Fibroblast of lung (primary cell): Measurements from ENCODE around the gene DPYSL3. TPM values are rescaled to one million over a fixed set of nuclear protein-coding genes. Genes with fewer than 3 reads are reported as not detected.
A peak's percentile ranks its signal among the peaks of the same experiment; 100 is the strongest.

Experiments
- DNase-seq, 2 donors: peaks; one replicate each; pipeline versions ENCODE4 v3.0.0 to v3.0.0-alpha.2; 2010; ENCODE audit warnings: low read depth in 2 of 2
- H2AFZ ChIP-seq: 2 replicates; pipeline ENCODE4 v1.5.1; 2012; ENCODE audit warnings: low read length, control low read depth, inconsistent platforms
- H3K27ac ChIP-seq: 2 replicates; pipeline ENCODE4 v1.5.1; 2011; ENCODE audit warnings: low read length, control low read depth; ENCODE audit not compliant: insufficient read depth
- H3K27me3 ChIP-seq: 2 replicates; pipeline ENCODE4 v1.5.1; 2011; ENCODE audit warnings: mild to moderate bottlenecking, low read length; ENCODE audit not compliant: control insufficient read depth, insufficient read depth
- H3K36me3 ChIP-seq: 2 replicates; pipeline ENCODE4 v1.5.1; 2011; ENCODE audit warnings: low read length; ENCODE audit not compliant: control insufficient read depth, insufficient read depth
- H3K4me1 ChIP-seq: 2 replicates; pipeline ENCODE4 v1.5.1; 2011; ENCODE audit warnings: low read length; ENCODE audit not compliant: control insufficient read depth, insufficient read depth; ENCODE audit errors: extremely low read depth
- H3K4me2 ChIP-seq: 2 replicates; pipeline ENCODE4 v1.5.1; 2011; ENCODE audit warnings: low read length, control low read depth; ENCODE audit not compliant: insufficient read depth; ENCODE audit errors: extremely low read depth
- H3K4me3 ChIP-seq, 4 experiments: fragments of 200-600 bp in 1 of 4; sonication (generic) in 1 of 4; replicated peaks in 1 of 4; 2 replicates each; pipeline ENCODE4 v1.5.1; 2011 to 2016; ENCODE audit warnings: low read length in 4 of 4, low read depth in 3 of 4, mild to moderate bottlenecking in 3 of 4, control low read depth in 2 of 4, inconsistent platforms in 1 of 4, mixed read lengths in 1 of 4; ENCODE audit not compliant: insufficient read depth in 1 of 4; ENCODE audit errors: control extremely low read depth in 1 of 4
- H3K79me2 ChIP-seq: 2 replicates; pipeline ENCODE4 v1.5.1; 2012; ENCODE audit warnings: mild to moderate bottlenecking, low read length, inconsistent platforms; ENCODE audit not compliant: control insufficient read depth, insufficient read depth
- H3K9ac ChIP-seq: 2 replicates; pipeline ENCODE4 v1.5.1; 2011; ENCODE audit warnings: mild to moderate bottlenecking, low read length, control low read depth; ENCODE audit not compliant: insufficient read depth
- H3K9me3 ChIP-seq: 2 replicates; pipeline ENCODE4 v1.5.1; 2012; ENCODE audit warnings: low read depth, low read length; ENCODE audit not compliant: control insufficient read depth, insufficient read depth
- H4K20me1 ChIP-seq: 2 replicates; pipeline ENCODE4 v1.5.1; 2011; ENCODE audit warnings: low read length; ENCODE audit not compliant: control insufficient read depth, insufficient read depth; ENCODE audit errors: extremely low read depth
- CTCF ChIP-seq, 2 donors: IDR thresholded peaks in 1 of 2; conservative IDR thresholded peaks in 1 of 2; 1 replicate in 1 of 2; 2 replicates in 1 of 2; pipeline ENCODE4 v1.5.1; 2011 to 2012; ENCODE audit warnings: low read length in 2 of 2, control low read depth in 1 of 2, inconsistent platforms in 1 of 2, low read depth in 1 of 2, mild to moderate bottlenecking in 1 of 2
- EZH2 ChIP-seq: IDR thresholded peaks from 2 replicates; pipeline ENCODE4 v1.5.1; 2012; ENCODE audit warnings: low read length, control low read depth, mild to moderate bottlenecking; ENCODE audit errors: missing control alignments
- polyA plus RNA-seq, 2 donors: library from polyadenylated mRNA; depleted of rRNA in 1 of 2; stranded (reverse) in 1 of 2; unstranded in 1 of 2; fragments of >200 nt; gene quantifications; 2 replicates each; pipeline ENCODE4 v1.2.1, GENCODE V29; 2011 to 2012; ENCODE audit warnings: missing spikeins in 1 of 2
- total RNA-seq: library from RNA; depleted of rRNA; stranded (reverse); fragments of >200 nt; gene quantifications from 2 replicates; pipeline ENCODE4 v1.2.1, GENCODE V29; 2014

Gene DPYSL3
- total and polyA plus RNA-seq, 2 donors (not counting 1 experiment from before 2014, with no cell fraction given): 52.4 to 206 TPM

- peak in 1 of 2 donors; percentile 52 for DNase-seq
- Histone ChIP-seq H3K27me3 (no peaks in the 10 kb centered on the region), H3K27ac (peak overlapping the region; percentile 91), H3K4me2 (peak overlapping the region; percentile 87), H3K36me3 (no peaks in the 10 kb centered on the region), H3K79me2 (peaks cover 42% of the 10 kb centered on the region), H3K9ac (peak overlapping the region; percentile 89), H2AFZ (peak overlapping the region; percentile 64), H3K9me3 (no peaks in the 10 kb centered on the region), H3K4me1 (peaks cover 6% of the 10 kb centered on the region), H4K20me1 (no peaks in the 10 kb centered on the region), H3K4me3 (peak overlapping the region; percentile 76 to 89 (median 85))
- TF ChIP-seq EZH2 (no peak), CTCF (conservative IDR thresholded peaks at IDR 0.05 in 1 of 2, IDR thresholded peaks at IDR 0.05 in 1 of 2; ENCODE audit: low read depth in 1 of 2, low read length in 2 of 2) (no peak)
Observed at GRCh38 chr5:147508711-147509040, 1.2 kb downstream of the DPYSL3 start.

- Histone ChIP-seq H3K9me3 (no peaks in the 10 kb centered on the region), H3K9ac (peak overlapping the region; percentile 36), H3K4me2 (peak overlapping the region; percentile 87), H2AFZ (no peak overlapping the region), H3K4me1 (peaks cover 6% of the 10 kb centered on the region), H3K27me3 (no peaks in the 10 kb centered on the region), H3K36me3 (no peaks in the 10 kb centered on the region), H3K4me3 (peak overlapping the region; percentile 76 to 89 (median 85)), H3K79me2 (peaks cover 52% of the 10 kb centered on the region), H3K27ac (peak overlapping the region; percentile 91), H4K20me1 (no peaks in the 10 kb centered on the region)
- TF ChIP-seq EZH2 (no peak), CTCF (conservative IDR thresholded peaks at IDR 0.05 in 1 of 2, IDR thresholded peaks at IDR 0.05 in 1 of 2; ENCODE audit: low read depth in 1 of 2, low read length in 2 of 2) (no peak)
- DNase-seq: peak; percentile 80 to 83
Observed at GRCh38 chr5:147507480-147508126, 2.3 kb downstream of the DPYSL3 start.

GRCh38 chr5:147504535-147504934 is 5.3 kb downstream of the DPYSL3 start:
- peaks cover 74% of the 10 kb centered on the region for H3K79me2 ChIP-seq
- peak in 1 of 2 donors; percentile 63 for DNase-seq
- H3K27ac ChIP-seq: peak overlapping the region; percentile 39
- H4K20me1 ChIP-seq: no peaks in the 10 kb centered on the region
- H2AFZ ChIP-seq: no peak overlapping the region
- peak overlapping the region; percentile 50 for H3K4me2 ChIP-seq
- H3K4me1 ChIP-seq: peaks cover 6% of the 10 kb centered on the region
- no peaks in the 10 kb centered on the region for H3K27me3 ChIP-seq
- H3K4me3 ChIP-seq: no peak overlapping the region
- H3K9me3 ChIP-seq: no peaks in the 10 kb centered on the region
- H3K9ac ChIP-seq: no peak overlapping the region
- TF ChIP-seq EZH2: no peak
- TF ChIP-seq CTCF (conservative IDR thresholded peaks at IDR 0.05 in 1 of 2, IDR thresholded peaks at IDR 0.05 in 1 of 2; ENCODE audit: low read depth in 1 of 2, low read length in 2 of 2): no peak
- no peaks in the 10 kb centered on the region for H3K36me3 ChIP-seq
